GM10248 (cell line): Measurements from ENCODE around the gene SETD4.

Experiments
- CTCF ChIA-PET: fragments of 300-600 bp; sonication (Branson Sonifier 250); formaldehyde crosslinking; extraction: SDS; loops from one replicate; lab custom pipeline; 2021; ENCODE audit warnings: antibody characterized with exemption; lab: Yijun Ruan, JAX
- POLR2A ChIA-PET: fragments of 350-650 bp; sonication (Branson Sonifier 250); formaldehyde crosslinking; extraction: SDS; loops from one replicate; lab custom pipeline; 2020; ENCODE audit warnings: antibody characterized with exemption; lab: Yijun Ruan, JAX
- DNase-seq: peaks from one replicate; pipeline ENCODE4 v3.0.0; 2012; ENCODE audit errors: extremely low spot score
- CTCF ChIP-seq: IDR thresholded peaks from 2 replicates; pipeline ENCODE4 v1.5.1; 2012; ENCODE audit warnings: mild to moderate bottlenecking, low read depth; ENCODE audit errors: extremely low read depth, missing control alignments, control extremely low read depth

The SETD4 gene

DNA sequence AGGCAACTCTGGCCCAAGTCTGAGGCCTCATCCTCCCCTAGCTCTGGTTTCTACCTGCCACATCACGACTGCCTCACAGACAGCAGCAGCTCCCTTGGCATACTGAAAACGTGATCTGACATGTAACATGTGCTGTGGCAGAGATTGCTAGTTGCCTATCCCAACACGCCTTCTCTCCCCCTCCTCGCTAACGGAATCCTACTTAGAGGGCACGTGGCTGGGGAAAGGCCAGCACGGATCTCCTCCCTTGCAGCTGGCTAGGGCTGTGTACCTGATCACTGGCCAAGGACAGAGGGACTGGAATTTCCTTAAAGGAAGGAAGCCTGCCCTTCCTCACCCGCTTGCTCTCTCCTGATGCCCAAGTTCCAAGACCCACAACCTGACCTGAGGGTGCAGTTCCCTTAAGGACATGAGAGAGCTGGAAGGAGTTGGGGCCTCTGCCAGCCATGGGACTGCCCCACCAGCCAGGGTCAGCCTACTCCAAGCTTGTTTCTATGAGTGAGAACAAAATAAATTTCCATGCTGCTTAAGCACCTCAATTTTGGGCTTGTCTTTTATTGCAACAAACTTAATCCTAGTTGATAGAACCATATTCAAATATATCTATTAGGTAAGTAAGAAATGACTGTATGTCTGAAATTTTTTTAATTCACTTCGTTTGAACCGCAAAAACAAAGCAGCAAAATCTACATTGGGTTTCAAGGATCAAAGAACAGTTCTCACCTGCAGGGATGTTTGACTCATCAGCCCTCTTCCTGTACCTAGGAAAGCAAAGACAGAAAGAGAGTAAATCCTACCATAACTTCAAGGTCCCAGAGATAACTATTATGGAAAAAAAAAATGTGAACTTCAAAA, 7.2 kb downstream of the SETD4 start:
- DNase-seq, result no peak
- TF ChIP-seq CTCF, result no peak
- ChIA-PET CTCF (interaction anchor here (1.6 to 1.9 kb wide), 2 partner anchors 11 to 16 kb away, joined by 4 to 6 read pairs; no protein-coding TSS in a partner anchor), POLR2A (no interaction called here)

DNA sequence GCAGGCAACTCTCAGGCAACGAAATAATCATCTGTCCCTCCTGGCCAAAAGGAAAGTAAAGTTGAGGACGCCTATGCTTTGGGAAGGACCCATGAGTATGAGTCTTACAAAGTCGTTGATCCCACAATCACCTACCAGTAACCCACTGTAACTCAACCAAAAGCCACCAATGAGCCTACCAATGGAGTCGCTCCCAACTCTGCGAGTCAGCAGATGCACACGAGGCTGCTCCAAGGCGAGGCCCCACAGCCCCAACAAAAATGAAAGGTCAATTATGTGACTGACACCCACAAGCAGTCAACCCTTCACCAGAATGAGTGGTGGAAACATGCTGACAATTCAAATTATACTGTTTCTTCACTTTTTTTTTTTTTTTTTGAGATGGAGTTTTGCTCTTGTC, 12.0 kb downstream of the SETD4 start:
- ChIA-PET CTCF (no interaction called here), POLR2A (no interaction called here)
- no peak for TF ChIP-seq CTCF
- no peak for DNase-seq

GRCh38 chr21:36047139-36047538, 13.2 kb downstream of the SETD4 start:
- no peak for TF ChIP-seq CTCF
- ChIA-PET CTCF (no interaction called here), POLR2A (no interaction called here)
- DNase-seq, result no peak

DNA sequence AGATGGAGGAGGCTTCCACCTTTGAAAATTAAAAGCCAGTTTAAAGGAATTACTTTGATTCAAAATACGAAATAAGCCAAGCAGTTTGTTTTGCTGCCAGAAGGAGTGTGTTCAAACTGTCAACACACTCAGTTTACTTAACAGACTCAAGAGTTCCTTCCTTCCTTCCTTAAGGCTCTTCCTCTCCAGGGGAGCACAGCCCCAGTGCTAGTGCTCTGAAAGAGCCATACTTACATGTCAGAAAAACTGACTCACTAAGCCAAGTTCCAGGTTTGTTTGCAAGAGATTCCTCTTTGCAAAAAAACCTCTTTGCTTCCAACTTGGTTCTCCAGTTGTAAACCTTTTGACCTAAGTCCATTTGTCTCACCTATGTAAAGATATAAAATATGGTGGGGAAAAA, 14.3 kb downstream of the SETD4 start:
- ChIA-PET POLR2A (no interaction called here), CTCF (no interaction called here)
- no peak for TF ChIP-seq CTCF

DNA sequence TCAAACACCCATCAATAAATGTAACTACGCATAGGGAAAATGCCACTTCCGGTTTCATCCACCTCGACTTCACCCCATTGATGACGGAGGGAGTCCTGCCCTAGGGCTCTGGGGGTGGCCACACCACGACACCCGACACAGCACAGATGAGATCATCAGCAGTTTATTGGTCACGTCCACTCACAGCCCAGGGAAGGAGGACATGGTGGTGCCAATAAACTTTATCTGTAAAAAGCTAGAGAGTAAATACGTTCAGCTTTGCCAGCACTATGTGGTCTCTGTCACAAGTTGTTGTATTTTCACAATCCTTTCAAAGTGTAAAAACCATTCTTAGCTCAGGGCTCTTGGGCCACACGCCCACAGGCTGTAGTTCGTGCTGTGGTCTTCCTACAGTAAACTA, 16.3 kb downstream of the SETD4 start:
- CTCF ChIA-PET, result interaction anchor here (1.0 kb wide), 1 partner anchor 16 kb away, joined by 3 read pairs; no protein-coding TSS in a partner anchor

More for the DNA sequence above, 14.3 kb downstream of the SETD4 start:
- DNase-seq, result no peak

GRCh38 chr21:36041910-36042309, 18.4 kb downstream of the SETD4 start:
- POLR2A ChIA-PET, result no interaction called here
- TF ChIP-seq CTCF, result no peak
- DNase-seq, result no peak
- CTCF ChIA-PET, result interaction anchor here (1.0 to 2.4 kb wide), 5 partner anchors 9 to 14 kb away, joined by 3 to 8 read pairs (median 4); no protein-coding TSS in a partner anchor

More for the DNA sequence above, 16.3 kb downstream of the SETD4 start:
- POLR2A ChIA-PET, result no interaction called here
- TF ChIP-seq CTCF, result no peak
- DNase-seq, result no peak
